HG02798 (cell line): Measurements from ENCODE around the gene PRKCA.
"Not testable (repeated sequence)": the region's sequence is repeated elsewhere in the genome, so short reads cannot be mapped to it uniquely, and the experiment has no call there.

Experiments used
- ATAC-seq: cut with Tn5 transposase; IDR thresholded peaks from one replicate; pipeline ENCODE4 v1.9.1; 2021; ENCODE audit warnings: mild to moderate bottlenecking; ENCODE audit not compliant: unreplicated experiment, poor library complexity

PRKCA gene

GRCh38 chr17:66714046-66715023 lies 411.9 kb downstream of the PRKCA start:
- no peak for ATAC-seq

GRCh38 chr17:66715076-66715675 lies 412.8 kb downstream of the PRKCA start:
- ATAC-seq = no peak

- no peak for ATAC-seq
These were observed 413.3 kb downstream of the PRKCA start for GRCh38 chr17:66715745-66716156.

GRCh38 chr17:66716236-66717026 lies 414.0 kb downstream of the PRKCA start:
- ATAC-seq = no peak

GRCh38 chr17:66717641-66718058 lies 415.2 kb downstream of the PRKCA start:
- peak; percentile 64 for ATAC-seq

- ATAC-seq = no peak
These were observed 417.6 kb downstream of the PRKCA start for GRCh38 chr17:66720027-66720426.

GRCh38 chr17:66720567-66720966 lies 418.2 kb downstream of the PRKCA start:
- ATAC-seq = no peak

- ATAC-seq = no peak
These were observed 419.9 kb downstream of the PRKCA start for GRCh38 chr17:66722341-66722740.

- ATAC-seq = no peak
These were observed 422.3 kb downstream of the PRKCA start for GRCh38 chr17:66724581-66725341.

- not testable (repeated sequence) for ATAC-seq
These were observed 423.0 kb downstream of the PRKCA start for GRCh38 chr17:66725438-66725837.

- ATAC-seq = no peak
These were observed 423.5 kb downstream of the PRKCA start for GRCh38 chr17:66725956-66726355.

- ATAC-seq = no peak
These were observed 424.0 kb downstream of the PRKCA start for GRCh38 chr17:66726371-66726770.

- no peak for ATAC-seq
These were observed 424.4 kb downstream of the PRKCA start for GRCh38 chr17:66726846-66727245.

- ATAC-seq = peak; percentile 74
These were observed 425.5 kb downstream of the PRKCA start for GRCh38 chr17:66727634-66728570.

GRCh38 chr17:66730461-66730923 lies 428.1 kb downstream of the PRKCA start:
- ATAC-seq = no peak

GRCh38 chr17:66733759-66734158 lies 431.3 kb downstream of the PRKCA start:
- no peak for ATAC-seq

- ATAC-seq = no peak
These were observed 432.0 kb downstream of the PRKCA start for GRCh38 chr17:66734186-66734943.

- no peak for ATAC-seq
These were observed 435.1 kb downstream of the PRKCA start for GRCh38 chr17:66737524-66737923.
